IPS-15b (cell line): ENCODE data around the gene UXT.
"Not testable (repeated sequence)": the region's sequence is repeated elsewhere in the genome, so short reads cannot be mapped to it uniquely, and the experiment has no call there.

Experiments used
- H3K27me3 ChIP-seq: one replicate; pipeline ENCODE4 v1.6.1; 2013; ENCODE audit warnings: low read length; ENCODE audit not compliant: control insufficient read depth, insufficient read depth
- H3K36me3 ChIP-seq: one replicate; pipeline ENCODE4 v1.6.1; 2013; ENCODE audit warnings: low read length; ENCODE audit not compliant: control insufficient read depth, insufficient read depth
- H3K4me1 ChIP-seq: one replicate; pipeline ENCODE4 v1.6.1; 2013; ENCODE audit warnings: mild to moderate bottlenecking, low read length; ENCODE audit not compliant: control insufficient read depth, insufficient read depth
- H3K4me3 ChIP-seq: one replicate; pipeline ENCODE4 v1.5.1; 2013; ENCODE audit warnings: low read depth, low read length
- H3K9ac ChIP-seq: one replicate; pipeline ENCODE4 v1.6.1; 2013; ENCODE audit warnings: low read depth, mild to moderate bottlenecking, low read length
- H3K9me3 ChIP-seq: one replicate; pipeline ENCODE4 v1.6.1; 2013; ENCODE audit warnings: mild to moderate bottlenecking, low read length; ENCODE audit not compliant: control insufficient read depth, insufficient read depth

The UXT gene

DNA sequence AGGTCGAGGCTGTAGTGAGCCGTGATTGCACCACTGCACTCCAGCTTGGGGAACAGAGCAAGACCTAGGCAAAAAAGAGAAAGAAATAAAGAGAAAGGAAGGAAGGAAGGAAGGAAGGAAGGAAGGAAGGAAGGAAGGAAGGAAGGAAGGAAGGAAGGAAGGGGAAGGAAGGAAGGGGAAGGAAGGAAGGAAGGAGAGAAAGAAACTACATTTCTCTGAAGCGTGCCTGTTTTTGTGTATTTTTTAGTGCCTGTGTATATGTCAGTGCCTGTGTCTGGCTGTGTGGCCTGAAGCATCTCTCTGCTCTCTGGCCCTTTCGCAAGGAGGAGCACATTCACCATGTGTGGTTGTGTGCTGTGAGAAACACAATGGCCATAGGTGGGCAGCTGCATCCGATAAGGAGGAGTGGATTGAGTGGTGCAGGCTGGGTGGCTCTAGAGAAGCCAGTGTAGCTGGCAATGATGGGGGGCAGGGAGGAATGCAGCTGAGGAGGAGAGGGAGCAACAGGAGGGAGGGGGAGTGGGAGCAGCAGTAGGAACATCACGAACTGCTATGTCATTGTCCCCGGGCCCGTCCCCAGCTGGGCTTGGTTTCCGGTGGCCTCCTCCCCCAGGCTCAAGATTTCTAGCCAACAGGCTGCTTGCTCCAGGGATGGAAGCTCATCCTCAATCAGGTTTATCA lies 50.7 kb downstream of the UXT start:
- Histone ChIP-seq H3K9ac (no peak overlapping the region), H3K9me3 (no peaks in the 10 kb centered on the region), H3K27me3 (no peaks in the 10 kb centered on the region), H3K36me3 (no peaks in the 10 kb centered on the region), H3K4me1 (peaks cover 4% of the 10 kb centered on the region), H3K4me3 (no peak overlapping the region)

DNA sequence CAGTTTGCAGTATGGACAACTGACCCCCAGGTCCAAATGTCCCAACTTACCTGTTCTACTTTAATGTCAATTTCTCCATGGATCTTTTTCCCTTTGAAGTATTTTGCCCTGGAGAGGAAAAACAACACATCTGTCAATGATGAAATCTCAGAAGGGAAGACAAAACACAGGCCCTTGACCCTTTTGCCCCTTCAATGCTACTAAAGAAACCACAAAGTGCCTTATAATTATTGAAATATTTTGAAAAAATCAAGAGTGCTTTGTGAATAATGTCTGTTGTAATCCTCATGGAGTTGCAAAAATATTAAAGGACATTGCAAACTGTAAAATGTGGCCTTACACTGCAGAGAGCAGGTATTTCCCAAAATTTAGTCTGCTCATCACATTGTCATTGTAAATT lies 51.9 kb downstream of the UXT start:
- Histone ChIP-seq H3K36me3 (no peaks in the 10 kb centered on the region), H3K4me1 (peaks cover 4% of the 10 kb centered on the region), H3K9ac (no peak overlapping the region), H3K27me3 (no peaks in the 10 kb centered on the region), H3K9me3 (no peaks in the 10 kb centered on the region), H3K4me3 (no peak overlapping the region)

DNA sequence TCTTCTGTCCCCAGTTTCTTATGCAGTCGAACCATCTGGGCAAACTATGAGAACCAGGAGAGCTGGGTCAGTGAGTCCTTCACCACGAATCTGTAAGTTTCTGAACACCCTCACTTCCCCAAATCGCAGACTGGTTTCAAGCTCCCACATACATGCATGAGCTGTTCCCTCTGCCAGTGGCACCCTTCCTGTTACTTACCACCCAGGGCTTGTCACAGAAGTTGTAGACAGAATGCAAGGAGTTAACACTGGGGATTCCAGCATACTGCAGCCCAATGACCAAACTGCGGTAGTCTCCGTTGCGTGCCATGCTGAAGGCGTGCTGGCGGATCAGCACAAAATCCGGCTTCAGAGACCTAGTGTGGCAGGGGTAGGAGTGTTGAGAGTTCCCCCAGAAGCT lies 54.0 kb downstream of the UXT start:
- Histone ChIP-seq H3K9ac (no peak overlapping the region), H3K36me3 (no peaks in the 10 kb centered on the region), H3K4me3 (no peak overlapping the region), H3K27me3 (no peaks in the 10 kb centered on the region), H3K9me3 (no peaks in the 10 kb centered on the region), H3K4me1 (peaks cover 4% of the 10 kb centered on the region)

DNA sequence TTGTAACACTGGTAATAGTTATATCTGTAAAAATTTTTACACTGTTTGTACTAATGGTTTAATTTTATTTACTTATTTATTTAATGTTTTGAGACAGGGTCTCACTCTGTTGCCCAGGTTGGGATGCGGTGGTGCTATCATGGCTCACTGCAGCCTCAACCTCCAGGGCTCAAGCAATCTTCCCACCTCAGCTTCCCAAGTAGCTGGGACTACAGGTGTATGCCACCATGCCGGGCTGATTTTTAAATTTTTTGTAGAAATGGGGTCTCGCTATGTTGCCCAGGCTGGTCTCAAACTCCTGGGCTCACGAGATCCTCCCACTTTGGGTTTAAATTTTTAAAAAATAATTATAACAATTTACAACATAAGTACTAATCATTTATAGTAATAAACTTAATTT lies 55.9 kb downstream of the UXT start:
- H3K36me3 ChIP-seq, H3K9me3 ChIP-seq, H3K4me3 ChIP-seq, H3K9ac ChIP-seq, H3K27me3 ChIP-seq, H3K4me1 ChIP-seq: not testable (repeated sequence)
